Skeletal muscle satellite cell (primary cell): Measurements from ENCODE around the gene ADAP1.

Experiments
- H3K27me3 ChIP-seq: 2 replicates; pipeline ENCODE4 v1.7.0; 2013; ENCODE audit warnings: low read length; ENCODE audit not compliant: control insufficient read depth, insufficient read depth
- H3K36me3 ChIP-seq: 2 replicates; pipeline ENCODE4 v1.7.0; 2013; ENCODE audit warnings: mild to moderate bottlenecking, control low read depth, low read length; ENCODE audit not compliant: insufficient read depth
- H3K4me1 ChIP-seq: 2 replicates; pipeline ENCODE4 v1.7.0; 2013; ENCODE audit warnings: low read length; ENCODE audit not compliant: control insufficient read depth, insufficient read depth
- H3K4me2 ChIP-seq: 2 replicates; pipeline ENCODE4 v1.7.0; 2013; ENCODE audit warnings: mild to moderate bottlenecking, low read length
- H3K4me3 ChIP-seq: 2 replicates; pipeline ENCODE4 v1.7.0; 2013; ENCODE audit warnings: low read length
- H3K9ac ChIP-seq: 2 replicates; pipeline ENCODE4 v1.7.0; 2013; ENCODE audit warnings: mild to moderate bottlenecking, low read depth, low read length, moderate library complexity
- H3K9me3 ChIP-seq: replicated peaks from 2 replicates; pipeline ENCODE4 v1.7.0; 2013; ENCODE audit warnings: mild to moderate bottlenecking, control low read depth, low read length

Gene ADAP1

GRCh38 chr7:894164-894867 is 60.2 kb downstream of the ADAP1 start:
- no peaks in the 10 kb centered on the region for H3K9me3 ChIP-seq
- H3K4me2 ChIP-seq = no peak overlapping the region
- H3K4me3 ChIP-seq = no peak overlapping the region
- H3K27me3 ChIP-seq = no peaks in the 10 kb centered on the region
- H3K4me1 ChIP-seq = no peaks in the 10 kb centered on the region
- H3K36me3 ChIP-seq = peaks cover 49% of the 10 kb centered on the region
- no peak overlapping the region for H3K9ac ChIP-seq

DNA sequence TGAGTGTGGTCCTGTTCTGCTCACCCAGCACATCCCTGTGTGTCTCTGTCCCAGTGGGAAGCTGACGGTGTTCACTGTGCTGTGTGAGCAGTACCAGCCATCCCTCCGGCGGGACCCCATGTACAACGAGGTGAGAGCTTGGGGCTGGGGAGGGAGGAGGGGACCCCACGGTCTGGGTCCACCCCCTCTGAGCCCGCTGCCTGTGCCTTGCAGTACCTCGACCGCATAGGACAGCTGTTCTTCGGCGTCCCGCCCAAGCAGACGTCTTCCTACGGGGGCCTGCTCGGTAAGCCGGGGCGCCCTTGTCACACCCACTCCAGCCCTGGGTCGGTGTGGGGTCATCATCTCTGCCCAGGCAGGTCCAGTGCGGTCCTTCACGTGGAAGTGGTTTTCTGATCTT is 60.8 kb downstream of the ADAP1 start:
- peaks cover 53% of the 10 kb centered on the region for H3K36me3 ChIP-seq
- H3K4me2 ChIP-seq = no peak overlapping the region

DNA sequence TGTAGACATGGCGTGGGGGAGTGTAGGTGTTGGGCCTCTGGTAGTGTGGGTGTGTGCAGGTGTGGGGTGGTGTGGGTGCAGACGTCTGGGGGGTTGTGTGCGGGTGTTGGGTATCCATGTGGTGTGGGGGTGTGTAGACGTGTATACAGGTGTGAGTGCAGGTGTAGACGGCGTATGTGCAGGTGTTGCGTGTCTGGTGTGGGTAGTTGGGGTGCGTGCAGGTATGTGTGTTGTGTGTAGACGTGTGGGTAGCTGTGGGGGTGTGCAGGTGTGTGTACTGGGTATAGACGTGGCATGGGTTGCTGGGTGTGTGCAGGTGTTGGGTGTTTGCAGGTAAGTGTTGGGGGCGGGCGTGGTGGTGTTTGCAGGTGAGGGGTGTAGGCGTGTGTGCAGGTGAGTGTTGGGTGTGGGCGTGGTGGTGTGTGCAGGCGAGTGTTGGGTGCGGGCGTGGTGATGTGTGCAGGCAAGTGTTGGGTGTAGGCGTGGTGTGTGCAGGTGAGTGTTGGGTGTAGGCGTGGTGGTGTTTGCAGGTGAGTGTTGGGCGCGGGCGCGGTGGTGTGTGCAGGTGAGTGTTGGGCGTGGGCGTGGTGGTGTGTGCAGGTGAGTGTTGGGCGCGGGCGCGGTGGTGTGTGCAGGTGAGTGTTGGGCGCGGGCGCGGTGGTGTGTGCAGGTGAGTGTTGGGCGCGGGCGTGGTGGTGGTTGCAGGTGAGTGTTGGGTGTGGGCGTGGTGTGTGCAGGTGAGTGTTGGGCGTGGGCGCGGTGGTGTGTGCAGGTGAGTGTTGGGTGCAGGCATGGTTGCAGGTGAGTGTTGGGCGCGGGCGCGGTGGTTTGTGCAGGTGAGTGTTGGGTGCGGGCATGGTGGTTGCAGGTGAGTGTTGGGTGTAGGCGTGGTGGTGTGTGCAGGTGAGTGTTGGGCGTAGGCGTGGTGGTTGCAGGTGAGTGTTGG is 61.6 kb downstream of the ADAP1 start:
- H3K4me2 ChIP-seq = no peak overlapping the region
- H3K27me3 ChIP-seq = no peaks in the 10 kb centered on the region
- H3K4me3 ChIP-seq = no peak overlapping the region
- no peaks in the 10 kb centered on the region for H3K4me1 ChIP-seq
- peaks cover 56% of the 10 kb centered on the region for H3K36me3 ChIP-seq
- H3K9me3 ChIP-seq = no peaks in the 10 kb centered on the region
- H3K9ac ChIP-seq = no peak overlapping the region

More for the DNA sequence above, 60.8 kb downstream of the ADAP1 start:
- Histone ChIP-seq H3K9me3 (no peaks in the 10 kb centered on the region), H3K4me3 (no peak overlapping the region), H3K4me1 (no peaks in the 10 kb centered on the region), H3K9ac (no peak overlapping the region), H3K27me3 (no peaks in the 10 kb centered on the region)

- H3K36me3 ChIP-seq = peaks cover 61% of the 10 kb centered on the region
These were observed 62.7 kb downstream of the ADAP1 start for GRCh38 chr7:891805-892204.

DNA sequence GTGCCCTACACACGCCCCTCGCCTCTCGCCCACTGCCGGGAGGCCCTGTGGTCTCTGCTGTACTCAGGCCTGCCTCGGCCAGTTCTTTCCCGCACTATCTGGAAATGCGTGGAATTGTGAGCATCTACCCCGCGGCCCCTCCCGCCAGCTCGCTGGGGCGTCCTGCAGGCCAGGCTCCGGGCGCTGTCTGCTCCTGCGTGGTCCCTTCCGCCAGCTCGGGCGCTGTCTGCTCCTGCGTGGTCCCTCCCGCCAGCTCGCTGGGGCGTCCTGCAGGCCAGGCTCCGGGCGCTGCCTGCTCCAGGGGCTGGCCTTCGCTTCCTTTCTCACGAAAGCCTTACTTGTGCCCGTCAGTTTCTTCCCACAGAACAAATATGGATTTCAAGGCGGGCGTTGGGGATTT is 63.2 kb downstream of the ADAP1 start:
- Histone ChIP-seq H3K4me3 (no peak overlapping the region), H3K9me3 (no peaks in the 10 kb centered on the region), H3K9ac (no peak overlapping the region), H3K4me1 (no peaks in the 10 kb centered on the region), H3K36me3 (peaks cover 60% of the 10 kb centered on the region), H3K4me2 (no peak overlapping the region), H3K27me3 (no peaks in the 10 kb centered on the region)

More at GRCh38 chr7:891805-892204, 62.7 kb downstream of the ADAP1 start:
- no peaks in the 10 kb centered on the region for H3K27me3 ChIP-seq
- no peak overlapping the region for H3K4me3 ChIP-seq
- no peaks in the 10 kb centered on the region for H3K9me3 ChIP-seq
- no peak overlapping the region for H3K9ac ChIP-seq
- no peaks in the 10 kb centered on the region for H3K4me1 ChIP-seq
- H3K4me2 ChIP-seq = no peak overlapping the region

DNA sequence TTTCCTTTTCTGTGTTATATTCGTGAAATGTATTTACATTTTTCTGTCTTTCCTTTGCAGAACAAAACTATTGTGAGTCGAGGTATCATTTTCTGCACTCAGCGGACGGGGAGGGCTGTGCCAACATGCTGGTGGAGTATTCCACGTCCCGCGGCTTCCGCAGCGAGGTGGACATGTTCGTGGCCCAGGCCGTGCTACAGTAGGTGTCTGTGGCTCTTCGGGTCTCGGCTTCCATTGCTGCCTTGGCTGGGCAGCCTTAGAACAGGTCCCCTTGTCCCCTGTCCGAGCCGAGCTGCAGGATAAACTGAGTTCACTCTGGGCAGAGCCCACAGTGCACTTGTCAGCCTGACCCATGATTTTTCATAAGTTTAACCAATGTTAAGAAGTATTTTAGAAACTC is 63.6 kb downstream of the ADAP1 start:
- Histone ChIP-seq H3K36me3 (peaks cover 60% of the 10 kb centered on the region), H3K4me3 (no peak overlapping the region), H3K9ac (no peak overlapping the region)

DNA sequence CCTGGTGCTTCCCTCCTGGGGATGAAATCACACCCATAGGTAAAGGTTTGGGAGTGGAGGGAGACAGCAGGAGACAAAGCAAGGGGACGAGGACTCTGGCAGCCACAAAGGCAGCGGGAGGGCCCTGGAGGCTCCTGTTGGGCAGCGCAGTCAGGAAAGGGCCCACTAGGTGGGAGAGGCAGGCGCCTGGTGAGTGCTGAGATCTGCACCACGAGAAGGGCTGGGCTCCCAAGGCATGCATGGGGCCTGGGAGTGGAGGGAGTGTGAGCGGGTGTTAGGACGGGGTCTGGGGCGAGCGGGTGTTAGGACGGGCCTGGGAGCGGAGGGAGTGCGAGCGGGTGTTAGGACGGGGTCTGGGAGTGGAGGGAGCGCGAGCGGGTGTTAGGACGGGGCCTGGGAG is 65.1 kb downstream of the ADAP1 start:
- Histone ChIP-seq H3K9me3 (no peaks in the 10 kb centered on the region), H3K27me3 (no peaks in the 10 kb centered on the region), H3K4me1 (no peaks in the 10 kb centered on the region), H3K4me3 (no peak overlapping the region), H3K36me3 (peaks cover 48% of the 10 kb centered on the region), H3K4me2 (no peak overlapping the region), H3K9ac (no peak overlapping the region)

More for the DNA sequence above, 63.6 kb downstream of the ADAP1 start:
- no peaks in the 10 kb centered on the region for H3K27me3 ChIP-seq
- no peak overlapping the region for H3K4me2 ChIP-seq
- H3K4me1 ChIP-seq = no peaks in the 10 kb centered on the region
- no peaks in the 10 kb centered on the region for H3K9me3 ChIP-seq

- Histone ChIP-seq H3K9me3 (no peaks in the 10 kb centered on the region), H3K9ac (no peak overlapping the region), H3K4me1 (no peaks in the 10 kb centered on the region), H3K4me3 (no peak overlapping the region), H3K27me3 (no peaks in the 10 kb centered on the region), H3K36me3 (peaks cover 44% of the 10 kb centered on the region), H3K4me2 (no peak overlapping the region)
These were observed 65.5 kb downstream of the ADAP1 start for GRCh38 chr7:889025-889390.

DNA sequence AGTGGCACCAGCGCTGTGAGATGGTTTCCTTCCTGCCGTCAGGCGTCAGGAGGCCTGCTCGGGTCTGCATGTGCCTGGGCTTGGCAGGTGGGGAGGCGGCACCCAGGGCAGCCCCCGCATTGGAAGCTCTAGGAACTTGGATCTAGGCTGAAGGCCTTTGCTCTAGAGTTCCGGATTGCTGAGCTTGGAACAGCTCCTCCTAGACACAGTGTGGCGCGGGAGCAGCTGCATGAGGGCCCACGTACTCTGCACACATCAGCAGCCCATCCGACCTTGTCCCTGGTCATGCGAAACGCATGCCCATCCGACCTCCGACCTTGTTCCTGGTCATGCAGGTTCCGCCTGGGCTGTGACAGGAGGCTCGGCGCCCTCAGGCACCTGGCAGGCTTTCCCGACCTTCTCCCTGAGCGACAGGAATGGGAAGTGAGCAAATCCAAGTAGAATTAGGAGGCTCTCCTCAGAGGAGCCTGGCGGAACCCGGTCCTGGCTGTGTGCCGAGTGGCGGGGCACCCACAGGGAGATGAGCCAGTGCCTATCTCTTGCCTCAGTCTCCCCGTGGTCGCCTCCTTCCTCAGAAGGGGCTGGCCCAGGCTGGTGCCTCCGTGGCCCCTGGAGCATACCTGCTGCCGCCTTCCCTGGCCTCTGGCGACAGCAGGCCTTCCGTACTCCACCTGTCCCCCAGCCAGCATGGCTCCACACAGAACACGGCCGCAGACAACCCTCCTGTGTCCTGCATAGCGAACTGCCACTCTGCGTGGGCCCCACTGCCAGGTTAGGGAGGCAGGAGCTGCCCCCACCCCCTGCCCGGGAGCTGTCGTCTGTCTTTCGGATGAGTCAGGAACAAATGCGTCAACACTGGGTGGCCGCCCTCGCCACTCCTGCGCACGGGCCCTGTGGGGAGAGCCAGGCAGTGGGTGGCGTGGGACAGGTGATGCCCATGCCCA is 66.1 kb downstream of the ADAP1 start:
- Histone ChIP-seq H3K36me3 (peaks cover 39% of the 10 kb centered on the region), H3K4me3 (no peak overlapping the region), H3K4me1 (no peaks in the 10 kb centered on the region), H3K4me2 (no peak overlapping the region), H3K9me3 (no peaks in the 10 kb centered on the region), H3K9ac (no peak overlapping the region), H3K27me3 (no peaks in the 10 kb centered on the region)

- H3K4me1 ChIP-seq = no peaks in the 10 kb centered on the region
- H3K27me3 ChIP-seq = no peaks in the 10 kb centered on the region
- no peaks in the 10 kb centered on the region for H3K9me3 ChIP-seq
- no peak overlapping the region for H3K4me3 ChIP-seq
- no peak overlapping the region for H3K4me2 ChIP-seq
- no peak overlapping the region for H3K9ac ChIP-seq
- H3K36me3 ChIP-seq = peaks cover 33% of the 10 kb centered on the region
These were observed 67.0 kb downstream of the ADAP1 start for GRCh38 chr7:887488-887820.
